ENCODE results near the gene MYO1H. TPM values are rescaled to one million over a fixed set of nuclear protein-coding genes. Genes with fewer than 3 reads are reported as not detected.

Gene MYO1H
- total RNA-seq, 1 donor from 2014 or later = not detected

- no peak for TF ChIP-seq CTCF (IDR thresholded peaks at IDR 0.05)
- Mint-ChIP-seq H3K27ac (ENCODE audit: unreplicated experiment) (no peak overlapping the region), H3K36me3 (ENCODE audit: low read depth) (peaks cover 2% of the 10 kb centered on the region), H3K27me3 (ENCODE audit: low read depth) (peaks cover 33% of the 10 kb centered on the region), H3K4me3 (ENCODE audit: unreplicated experiment) (no peak overlapping the region), H3K9me3 (ENCODE audit: low read depth) (peaks cover 10% of the 10 kb centered on the region), H3K4me1 (ENCODE audit: low read depth) (peaks cover 9% of the 10 kb centered on the region)
- no peak for DNase-seq (ENCODE audit: low spot score)
These were observed 35.5 kb downstream of the MYO1H start for GRCh38 chr12:109383240-109383639.

- DNase-seq (ENCODE audit: low spot score) = no peak
These were observed 37.8 kb downstream of the MYO1H start for GRCh38 chr12:109385339-109386058.

GRCh38 chr12:109386059-109386433 lies 38.3 kb downstream of the MYO1H start:
- no peak for TF ChIP-seq CTCF (IDR thresholded peaks at IDR 0.05)
- no peak overlapping the region for H3K4me3 Mint-ChIP-seq (ENCODE audit: unreplicated experiment)
- peaks cover 10% of the 10 kb centered on the region for H3K9me3 Mint-ChIP-seq (ENCODE audit: low read depth)

More at GRCh38 chr12:109385339-109386058, 37.8 kb downstream of the MYO1H start:
- Mint-ChIP-seq H3K27me3 (ENCODE audit: low read depth) (peaks cover 19% of the 10 kb centered on the region), H3K27ac (ENCODE audit: unreplicated experiment) (no peak overlapping the region), H3K4me3 (ENCODE audit: unreplicated experiment) (no peak overlapping the region), H3K9me3 (ENCODE audit: low read depth) (peaks cover 10% of the 10 kb centered on the region), H3K4me1 (ENCODE audit: low read depth) (peaks cover 9% of the 10 kb centered on the region), H3K36me3 (ENCODE audit: low read depth) (no peaks in the 10 kb centered on the region)
- TF ChIP-seq CTCF (IDR thresholded peaks at IDR 0.05) = peak; percentile 90

GRCh38 chr12:109387425-109388166 lies 39.9 kb downstream of the MYO1H start:
- no peak overlapping the region for H3K27ac Mint-ChIP-seq (ENCODE audit: unreplicated experiment)

More at GRCh38 chr12:109386059-109386433, 38.3 kb downstream of the MYO1H start:
- no peak for DNase-seq (ENCODE audit: low spot score)
- H3K36me3 Mint-ChIP-seq (ENCODE audit: low read depth) = no peaks in the 10 kb centered on the region
- peaks cover 17% of the 10 kb centered on the region for H3K27me3 Mint-ChIP-seq (ENCODE audit: low read depth)
- H3K4me1 Mint-ChIP-seq (ENCODE audit: low read depth) = peaks cover 9% of the 10 kb centered on the region
- H3K27ac Mint-ChIP-seq (ENCODE audit: unreplicated experiment) = no peak overlapping the region

More at GRCh38 chr12:109387425-109388166, 39.9 kb downstream of the MYO1H start:
- peak; percentile 76 for TF ChIP-seq CTCF (IDR thresholded peaks at IDR 0.05)
- Mint-ChIP-seq H3K27me3 (ENCODE audit: low read depth) (peaks cover 28% of the 10 kb centered on the region), H3K4me1 (ENCODE audit: low read depth) (peaks cover 9% of the 10 kb centered on the region), H3K9me3 (ENCODE audit: low read depth) (peaks cover 10% of the 10 kb centered on the region), H3K36me3 (ENCODE audit: low read depth) (no peaks in the 10 kb centered on the region), H3K4me3 (ENCODE audit: unreplicated experiment) (no peak overlapping the region)
- no peak for DNase-seq (ENCODE audit: low spot score)
